ENCODE data around the gene INPP4A. TPM values are rescaled to one million over a fixed set of nuclear protein-coding genes. Genes with fewer than 3 reads are reported as not detected.
A peak's percentile ranks its signal among the peaks of the same experiment; 100 is the strongest.
"Not testable (repeated sequence)": the region's sequence is repeated elsewhere in the genome, so short reads cannot be mapped to it uniquely, and the experiment has no call there.

Gene INPP4A
- total and polyA plus RNA-seq, 8 donors = 1.5 to 65.3 (median 12.2) TPM

- no peak overlapping the region for H3K4me3 ChIP-seq
- H3K27ac ChIP-seq = no peak overlapping the region
- no peaks in the 10 kb centered on the region for H3K27me3 ChIP-seq
- WGBS, 5 donors = 19 to 33% (median 21%) methylated on average over 5 of the region's 5 CpGs
- no peaks in the 10 kb centered on the region for H3K36me3 ChIP-seq
- intact Hi-C loops (cut with DNase I; ENCODE audit: low total_unique reads) = no loop called here
- peaks cover 0 to 10% (median 7%) of the 10 kb centered on the region in 4 donors for H3K4me1 ChIP-seq
- DNase-seq = peak in 1 of 2 donors; percentile 82
- no peak for TF ChIP-seq POLR2AphosphoS5 (IDR thresholded peaks at IDR 0.05)
- no peak for TF ChIP-seq EP300 (IDR thresholded peaks at IDR 0.05)
- TF ChIP-seq, protein P1, sequence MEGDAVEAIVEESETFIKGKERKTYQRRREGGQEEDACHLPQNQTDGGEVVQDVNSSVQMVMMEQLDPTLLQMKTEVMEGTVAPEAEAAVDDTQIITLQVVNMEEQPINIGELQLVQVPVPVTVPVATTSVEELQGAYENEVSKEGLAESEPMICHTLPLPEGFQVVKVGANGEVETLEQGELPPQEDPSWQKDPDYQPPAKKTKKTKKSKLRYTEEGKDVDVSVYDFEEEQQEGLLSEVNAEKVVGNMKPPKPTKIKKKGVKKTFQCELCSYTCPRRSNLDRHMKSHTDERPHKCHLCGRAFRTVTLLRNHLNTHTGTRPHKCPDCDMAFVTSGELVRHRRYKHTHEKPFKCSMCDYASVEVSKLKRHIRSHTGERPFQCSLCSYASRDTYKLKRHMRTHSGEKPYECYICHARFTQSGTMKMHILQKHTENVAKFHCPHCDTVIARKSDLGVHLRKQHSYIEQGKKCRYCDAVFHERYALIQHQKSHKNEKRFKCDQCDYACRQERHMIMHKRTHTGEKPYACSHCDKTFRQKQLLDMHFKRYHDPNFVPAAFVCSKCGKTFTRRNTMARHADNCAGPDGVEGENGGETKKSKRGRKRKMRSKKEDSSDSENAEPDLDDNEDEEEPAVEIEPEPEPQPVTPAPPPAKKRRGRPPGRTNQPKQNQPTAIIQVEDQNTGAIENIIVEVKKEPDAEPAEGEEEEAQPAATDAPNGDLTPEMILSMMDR (IDR thresholded peaks at IDR 0.05) = peak in 4 of 7 experiments; percentile 27 to 64 (median 48)
- TF ChIP-seq POLR2A (IDR thresholded peaks at IDR 0.05) = no peak
- peaks cover 0 to 10% (median 7%) of the 10 kb centered on the region in 4 donors for H3K9me3 ChIP-seq
Measured at GRCh38 chr2:98412751-98413458, 31.8 kb upstream of the INPP4A start.

DNA sequence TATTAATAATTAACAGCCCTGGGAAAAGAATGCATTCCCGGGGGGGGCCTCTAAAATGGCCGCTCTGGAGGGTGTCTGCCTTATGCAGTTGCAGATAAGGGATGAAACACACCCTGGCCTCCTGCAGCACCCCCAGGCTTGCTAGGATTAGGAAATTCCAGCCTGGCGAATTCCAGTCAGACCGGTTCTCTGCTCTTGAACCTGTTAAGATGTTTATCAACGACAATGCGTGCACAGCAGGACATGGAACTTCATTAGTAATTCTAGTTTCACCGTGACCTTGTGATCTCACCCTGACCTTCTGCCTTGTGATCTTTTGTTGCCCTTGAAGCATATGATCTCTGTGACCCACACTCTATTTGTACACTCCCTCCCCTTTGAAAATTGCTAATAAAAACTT, 30.4 kb upstream of the INPP4A start:
- DNase-seq; H3K27me3 ChIP-seq; H3K27ac ChIP-seq; H3K4me1 ChIP-seq; intact Hi-C loops (cut with DNase I; ENCODE audit: low total_unique reads); H3K36me3 ChIP-seq; H3K4me3 ChIP-seq: not testable (repeated sequence)
- peaks cover 0 to 10% (median 7%) of the 10 kb centered on the region in 4 donors for H3K9me3 ChIP-seq
- WGBS, 5 donors = 77 to 87% (median 81%) methylated on average over 7 of the region's 7 CpGs

DNA sequence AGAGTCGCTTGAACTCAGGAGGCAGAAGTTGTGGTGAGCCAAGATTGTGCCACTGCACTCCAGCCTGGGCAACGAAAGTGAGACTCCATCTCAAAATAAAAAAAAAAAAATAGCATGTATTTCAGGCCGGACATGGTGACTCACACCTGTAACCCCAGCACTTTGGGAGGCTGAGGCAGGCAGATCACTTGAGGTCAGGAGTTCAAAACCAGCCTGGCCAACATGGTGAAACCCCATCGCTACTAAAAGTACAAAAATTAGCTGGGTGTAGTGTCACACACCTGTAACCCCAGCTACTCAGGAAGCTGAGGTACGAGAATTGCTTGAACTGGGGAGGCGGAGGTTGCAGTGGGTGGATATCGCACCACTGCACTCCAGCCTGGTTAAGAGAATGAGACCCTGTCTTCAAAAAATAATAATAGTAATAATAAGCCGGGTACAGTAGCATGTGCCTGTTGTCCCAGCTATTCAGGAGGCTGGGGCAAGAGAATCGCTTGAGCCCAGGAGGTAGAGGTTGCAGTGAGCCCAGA, 28.9 kb upstream of the INPP4A start:
- peaks cover 0 to 10% (median 7%) of the 10 kb centered on the region in 4 donors for H3K9me3 ChIP-seq
- H3K4me1 ChIP-seq; H3K27me3 ChIP-seq; H3K27ac ChIP-seq; intact Hi-C loops (cut with DNase I; ENCODE audit: low total_unique reads); DNase-seq; H3K36me3 ChIP-seq; H3K4me3 ChIP-seq: not testable (repeated sequence)
- 86 to 94% (median 92%) methylated on average over 9 of the region's 9 CpGs for WGBS, 5 donors

DNA sequence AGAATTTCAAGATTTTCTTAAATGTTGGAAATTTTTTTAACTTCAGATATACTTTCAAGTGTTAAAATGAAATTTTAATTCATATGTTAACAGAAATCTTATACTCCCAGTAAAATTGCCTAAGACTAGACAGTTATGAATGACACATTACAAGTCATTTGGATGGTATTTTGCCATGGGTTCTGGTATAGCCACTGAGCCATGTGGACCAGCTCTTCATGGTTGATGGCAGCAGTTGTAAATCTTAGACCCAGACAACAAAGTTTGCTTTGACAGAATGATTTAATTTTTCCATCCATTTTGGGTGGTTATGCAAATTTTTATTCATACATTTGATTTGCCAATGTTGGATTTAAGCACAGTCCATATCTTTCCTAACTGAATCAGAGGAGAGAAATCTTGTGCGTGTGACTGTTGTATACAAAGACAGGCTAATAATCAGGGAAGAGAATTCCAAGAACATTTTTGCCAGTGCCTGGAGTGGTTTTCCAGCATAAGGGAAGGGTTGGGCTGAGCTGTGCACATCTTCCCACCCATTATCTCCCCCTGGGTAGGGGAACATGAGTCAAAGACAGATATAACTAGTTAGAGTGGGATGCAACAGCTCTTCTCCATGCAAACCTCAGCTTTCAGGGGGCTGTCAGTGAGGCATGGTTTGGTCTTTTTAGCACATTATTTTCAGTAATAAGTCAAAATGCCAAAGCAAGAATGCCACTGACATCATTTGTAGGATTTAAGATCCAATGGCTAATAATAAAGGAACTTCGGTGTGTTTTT, 28.1 kb upstream of the INPP4A start:
- H3K36me3 ChIP-seq = no peaks in the 10 kb centered on the region
- 78 to 86% (median 84%) methylated on average over 2 of the region's 2 CpGs for WGBS, 5 donors
- peaks cover 0 to 10% (median 7%) of the 10 kb centered on the region in 4 donors for H3K9me3 ChIP-seq
- TF ChIP-seq POLR2A (IDR thresholded peaks at IDR 0.05) (no peak), POLR2AphosphoS5 (IDR thresholded peaks at IDR 0.05) (no peak), EP300 (IDR thresholded peaks at IDR 0.05) (no peak)
- TF ChIP-seq, protein P1 (IDR thresholded peaks at IDR 0.05) = no peak
- DNase-seq = no peak
- intact Hi-C loops (cut with DNase I; ENCODE audit: low total_unique reads) = no loop called here
- no peak overlapping the region for H3K27ac ChIP-seq
- H3K4me1 ChIP-seq = peaks cover 0 to 10% (median 7%) of the 10 kb centered on the region in 4 donors
- H3K27me3 ChIP-seq = no peaks in the 10 kb centered on the region
- no peak overlapping the region for H3K4me3 ChIP-seq

DNA sequence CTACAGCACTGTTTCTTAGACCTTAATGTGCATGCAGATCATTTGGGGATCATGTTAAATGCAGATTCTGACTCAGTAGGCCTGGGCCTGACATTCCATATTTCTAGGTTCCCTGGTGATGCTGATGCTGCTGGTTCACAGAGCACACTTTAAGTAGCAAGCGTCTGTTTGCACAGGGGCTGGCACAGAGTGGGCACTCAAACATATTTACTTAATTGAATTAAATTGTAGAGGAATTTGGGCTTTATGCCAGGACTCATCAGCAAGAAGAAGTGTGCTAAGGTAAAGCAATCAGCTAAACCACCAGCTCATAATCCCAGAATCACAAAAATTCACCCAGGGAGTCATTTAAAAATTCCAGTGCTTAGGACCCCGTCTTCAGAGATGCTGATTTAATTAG, 25.1 kb upstream of the INPP4A start:
- Histone ChIP-seq H3K9me3 (peaks cover 0 to 14% (median 7%) of the 10 kb centered on the region in 4 donors), H3K4me1 (no peaks in the 10 kb centered on the region), H3K27me3 (no peaks in the 10 kb centered on the region), H3K4me3 (no peak overlapping the region), H3K36me3 (no peaks in the 10 kb centered on the region), H3K27ac (no peak overlapping the region)
- DNase-seq = no peak
- intact Hi-C loops (cut with DNase I; ENCODE audit: low total_unique reads) = no loop called here
- 60 to 73% (median 64%) methylated on average over 2 of the region's 2 CpGs for WGBS, 5 donors
- TF ChIP-seq EP300 (IDR thresholded peaks at IDR 0.05) (no peak), POLR2A (IDR thresholded peaks at IDR 0.05) (no peak), POLR2AphosphoS5 (IDR thresholded peaks at IDR 0.05) (no peak)
